Measurements from ENCODE around the gene FOXP3.

- TF ChIP-seq CTCF (IDR thresholded peaks at IDR 0.05) = no peak
- no peak for TF ChIP-seq POLR2A (IDR thresholded peaks at IDR 0.05)
- TF ChIP-seq POLR2AphosphoS5 (IDR thresholded peaks at IDR 0.05) = no peak
- TF ChIP-seq EP300 (IDR thresholded peaks at IDR 0.05) = no peak
These were observed 13.6 kb upstream of the FOXP3 start for GRCh38 chrX:49278081-49278480.
